ENCODE measurements around the gene PAQR4. TPM values are rescaled to one million over a fixed set of nuclear protein-coding genes. Genes with fewer than 3 reads are reported as not detected.
"Not testable (repeated sequence)": the region's sequence is repeated elsewhere in the genome, so short reads cannot be mapped to it uniquely, and the experiment has no call there.

PAQR4 gene
- total RNA-seq, 2 experiments from 2014 or later, result 40.7 to 42.4 TPM

DNA sequence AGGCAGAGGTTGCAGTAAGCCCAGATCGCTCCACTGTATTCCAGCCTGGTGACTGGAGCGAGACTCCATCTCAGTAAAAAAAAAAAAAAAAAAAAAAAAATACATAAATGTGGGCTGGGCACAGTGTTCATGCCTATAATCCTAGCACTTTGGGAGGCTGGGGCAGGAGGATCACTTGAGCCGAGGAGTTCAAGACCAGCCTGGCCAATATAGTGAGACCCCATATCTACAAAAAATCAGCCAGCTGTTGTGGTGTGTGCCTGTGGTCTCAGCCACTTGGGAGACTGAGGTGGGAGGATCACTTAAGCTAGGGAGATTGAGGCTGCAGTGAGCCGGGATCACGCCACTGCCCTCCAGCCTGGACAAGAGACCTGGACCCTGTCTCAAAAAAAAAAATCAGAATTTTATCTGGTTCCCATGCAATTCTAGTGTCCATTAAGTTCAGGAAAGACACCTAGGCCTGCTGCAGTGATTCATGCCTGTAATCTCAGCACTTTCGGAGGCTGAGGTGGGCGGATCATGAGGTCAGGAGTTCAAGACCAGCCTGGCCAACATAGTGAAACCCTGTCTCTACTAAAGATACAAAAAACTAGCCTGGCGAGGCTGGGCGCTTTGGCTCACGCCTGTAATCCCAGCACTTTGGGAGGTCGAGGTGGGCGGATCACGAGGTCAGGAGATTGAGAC is 37.8 kb upstream of the PAQR4 start:
- H3K27ac Mint-ChIP-seq; H3K4me3 Mint-ChIP-seq; H3K27me3 Mint-ChIP-seq; ATAC-seq (ENCODE audit: low read depth); H3K36me3 Mint-ChIP-seq; H3K9me3 Mint-ChIP-seq; POLR2A ChIA-PET; DNase-seq: not testable (repeated sequence)
- H3K4me1 Mint-ChIP-seq, result peaks cover 12% of the 10 kb centered on the region

- POLR2A ChIA-PET, result interaction anchor here (0.6 kb wide), 1 partner anchor 109 kb away, joined by 6 read pairs; no protein-coding TSS in a partner anchor
- Mint-ChIP-seq H3K9me3 (no peaks in the 10 kb centered on the region), H3K27me3 (no peaks in the 10 kb centered on the region), H3K4me3 (no peak overlapping the region), H3K36me3 (peaks cover 3% of the 10 kb centered on the region), H3K27ac (no peak overlapping the region), H3K4me1 (peaks cover 2% of the 10 kb centered on the region)
- ATAC-seq (ENCODE audit: low read depth) (no peak), DNase-seq (no peak)
Measured at GRCh38 chr16:2933136-2933535, 36.0 kb upstream of the PAQR4 start.

- no peaks in the 10 kb centered on the region for H3K9me3 Mint-ChIP-seq
- POLR2A ChIA-PET, result no interaction called here
- H3K27ac Mint-ChIP-seq, result no peak overlapping the region
- DNase-seq (no peak), ATAC-seq (ENCODE audit: low read depth) (no peak)
- H3K27me3 Mint-ChIP-seq, result no peaks in the 10 kb centered on the region
- H3K36me3 Mint-ChIP-seq, result peaks cover 3% of the 10 kb centered on the region
- no peak overlapping the region for H3K4me3 Mint-ChIP-seq
- H3K4me1 Mint-ChIP-seq, result peaks cover 2% of the 10 kb centered on the region
Measured at GRCh38 chr16:2933701-2934100, 35.4 kb upstream of the PAQR4 start.

- H3K36me3 Mint-ChIP-seq, result peaks cover 4% of the 10 kb centered on the region
- no peaks in the 10 kb centered on the region for H3K9me3 Mint-ChIP-seq
- H3K4me1 Mint-ChIP-seq, result peaks cover 2% of the 10 kb centered on the region
- POLR2A ChIA-PET, result no interaction called here
- DNase-seq, result no peak
- no peaks in the 10 kb centered on the region for H3K27me3 Mint-ChIP-seq
- ATAC-seq (ENCODE audit: low read depth), result no peak
- no peak overlapping the region for H3K4me3 Mint-ChIP-seq
- no peak overlapping the region for H3K27ac Mint-ChIP-seq
Measured at GRCh38 chr16:2934450-2934849, 34.7 kb upstream of the PAQR4 start.

DNA sequence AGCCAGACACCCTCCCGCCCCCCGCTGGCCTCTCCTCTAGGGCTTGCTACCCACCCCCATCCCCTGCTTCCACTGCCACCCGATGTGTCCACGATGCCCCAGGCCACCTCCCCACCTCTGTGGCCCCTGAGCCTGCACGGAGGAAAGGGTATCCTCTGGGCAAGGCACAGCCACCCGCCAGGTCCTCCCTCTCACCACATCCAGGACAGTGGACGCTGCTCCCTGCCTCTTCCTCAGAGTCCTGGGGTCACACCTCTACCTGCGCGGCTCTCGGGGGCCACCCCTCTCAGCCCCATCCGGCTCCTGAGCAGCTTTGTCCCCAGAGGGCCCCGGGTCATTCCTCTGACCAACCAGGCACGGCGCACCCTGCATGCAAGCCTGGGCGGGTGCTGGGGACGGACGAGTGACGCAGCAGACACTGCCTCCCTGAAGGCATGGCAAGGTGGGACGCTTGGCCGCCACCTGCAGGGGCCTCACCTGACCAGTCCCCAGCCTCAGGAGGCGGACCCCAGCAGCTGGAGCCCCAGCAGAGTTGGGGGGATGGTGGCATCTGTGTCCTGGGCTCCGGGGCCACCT is 32.6 kb upstream of the PAQR4 start:
- DNase-seq, result no peak
- H3K9me3 Mint-ChIP-seq, result no peaks in the 10 kb centered on the region
- no peak for ATAC-seq (ENCODE audit: low read depth)
- POLR2A ChIA-PET, result no interaction called here
- peaks cover 2% of the 10 kb centered on the region for H3K4me1 Mint-ChIP-seq
- no peak overlapping the region for H3K27ac Mint-ChIP-seq
- H3K4me3 Mint-ChIP-seq, result no peak overlapping the region
- peaks cover 4% of the 10 kb centered on the region for H3K36me3 Mint-ChIP-seq
- no peaks in the 10 kb centered on the region for H3K27me3 Mint-ChIP-seq

DNA sequence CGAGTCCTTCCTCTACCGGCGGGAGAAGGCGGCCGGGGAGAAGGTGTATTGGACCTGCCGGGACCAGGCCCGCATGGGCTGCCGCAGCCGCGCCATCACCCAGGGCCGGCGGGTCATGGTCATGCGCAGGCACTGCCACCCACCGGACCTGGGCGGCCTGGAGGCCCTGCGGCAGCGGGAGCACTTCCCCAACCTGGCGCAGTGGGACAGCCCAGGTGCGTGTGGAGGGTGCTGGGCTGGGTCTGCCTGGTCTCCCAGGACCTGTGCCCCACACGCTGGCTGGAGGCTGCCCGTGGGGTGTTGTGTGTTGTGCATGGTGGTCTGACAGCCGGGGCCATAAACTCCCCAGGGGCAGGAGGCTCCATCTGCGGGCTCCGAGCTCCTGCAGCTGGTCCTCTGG is 32.0 kb upstream of the PAQR4 start:
- peaks cover 4% of the 10 kb centered on the region for H3K36me3 Mint-ChIP-seq
- ATAC-seq (ENCODE audit: low read depth) (no peak), DNase-seq (no peak)
- no peaks in the 10 kb centered on the region for H3K9me3 Mint-ChIP-seq
- H3K27me3 Mint-ChIP-seq, result no peaks in the 10 kb centered on the region
- H3K4me3 Mint-ChIP-seq, result no peak overlapping the region
- H3K4me1 Mint-ChIP-seq, result peaks cover 2% of the 10 kb centered on the region
- POLR2A ChIA-PET, result no interaction called here
- no peak overlapping the region for H3K27ac Mint-ChIP-seq

- Mint-ChIP-seq H3K4me3 (no peak overlapping the region), H3K27me3 (no peaks in the 10 kb centered on the region)
- ATAC-seq (ENCODE audit: low read depth), result no peak
Measured at GRCh38 chr16:2938206-2938605, 30.9 kb upstream of the PAQR4 start.

GRCh38 chr16:2939968-2940367 is 29.2 kb upstream of the PAQR4 start:
- POLR2A ChIA-PET, result no interaction called here
- H3K36me3 Mint-ChIP-seq, result peaks cover 4% of the 10 kb centered on the region

More at GRCh38 chr16:2938206-2938605, 30.9 kb upstream of the PAQR4 start:
- POLR2A ChIA-PET, result no interaction called here
- H3K27ac Mint-ChIP-seq, result no peak overlapping the region
- peaks cover 6% of the 10 kb centered on the region for H3K36me3 Mint-ChIP-seq
- H3K4me1 Mint-ChIP-seq, result peaks cover 2% of the 10 kb centered on the region
- no peaks in the 10 kb centered on the region for H3K9me3 Mint-ChIP-seq
- no peak for DNase-seq

DNA sequence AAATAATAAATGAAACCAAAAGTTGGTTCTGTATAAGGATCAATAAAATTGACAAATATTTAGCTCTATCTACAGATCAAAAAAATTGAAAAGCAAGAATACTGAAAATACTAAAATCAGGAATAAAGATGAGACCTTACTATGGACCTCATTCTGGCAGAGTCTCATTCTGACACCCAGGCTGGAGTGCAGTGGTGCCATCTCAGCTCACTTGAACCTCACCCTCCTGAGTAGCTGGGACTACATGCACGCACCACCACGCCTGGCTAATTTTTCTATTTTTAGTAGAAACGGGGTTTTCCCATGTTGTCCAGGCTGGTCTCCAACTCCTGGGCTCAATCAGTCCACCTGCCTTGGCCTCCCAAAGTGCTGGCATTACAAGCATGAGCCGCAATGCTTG is 27.1 kb upstream of the PAQR4 start:
- POLR2A ChIA-PET, result no interaction called here
- Mint-ChIP-seq H3K4me1 (no peaks in the 10 kb centered on the region), H3K27me3 (no peaks in the 10 kb centered on the region), H3K4me3 (no peak overlapping the region), H3K9me3 (no peaks in the 10 kb centered on the region), H3K36me3 (peaks cover 7% of the 10 kb centered on the region), H3K27ac (no peak overlapping the region)
- DNase-seq, result no peak
- no peak for ATAC-seq (ENCODE audit: low read depth)

More at GRCh38 chr16:2939968-2940367, 29.2 kb upstream of the PAQR4 start:
- Mint-ChIP-seq H3K27ac (no peak overlapping the region), H3K27me3 (no peaks in the 10 kb centered on the region), H3K9me3 (no peaks in the 10 kb centered on the region), H3K4me1 (peaks cover 2% of the 10 kb centered on the region), H3K4me3 (no peak overlapping the region)
- ATAC-seq (ENCODE audit: low read depth), result no peak
- no peak for DNase-seq

GRCh38 chr16:2943716-2944115 is 25.4 kb upstream of the PAQR4 start:
- H3K27me3 Mint-ChIP-seq; H3K4me3 Mint-ChIP-seq; ATAC-seq (ENCODE audit: low read depth); H3K36me3 Mint-ChIP-seq; H3K9me3 Mint-ChIP-seq; DNase-seq; H3K27ac Mint-ChIP-seq; POLR2A ChIA-PET; H3K4me1 Mint-ChIP-seq: not testable (repeated sequence)

- Mint-ChIP-seq H3K27me3 (no peaks in the 10 kb centered on the region), H3K36me3 (peaks cover 8% of the 10 kb centered on the region), H3K27ac (no peak overlapping the region), H3K4me3 (no peak overlapping the region), H3K4me1 (peaks cover 2% of the 10 kb centered on the region), H3K9me3 (no peaks in the 10 kb centered on the region)
- DNase-seq (no peak), ATAC-seq (ENCODE audit: low read depth) (no peak)
- POLR2A ChIA-PET, result no interaction called here
Measured at GRCh38 chr16:2946649-2947048, 22.5 kb upstream of the PAQR4 start.

- POLR2A ChIA-PET, result interaction anchor here (1.1 kb wide), 1 partner anchor 29 kb away, joined by 3 read pairs; no protein-coding TSS in a partner anchor
Measured at GRCh38 chr16:2948807-2949704, 20.1 kb upstream of the PAQR4 start.

DNA sequence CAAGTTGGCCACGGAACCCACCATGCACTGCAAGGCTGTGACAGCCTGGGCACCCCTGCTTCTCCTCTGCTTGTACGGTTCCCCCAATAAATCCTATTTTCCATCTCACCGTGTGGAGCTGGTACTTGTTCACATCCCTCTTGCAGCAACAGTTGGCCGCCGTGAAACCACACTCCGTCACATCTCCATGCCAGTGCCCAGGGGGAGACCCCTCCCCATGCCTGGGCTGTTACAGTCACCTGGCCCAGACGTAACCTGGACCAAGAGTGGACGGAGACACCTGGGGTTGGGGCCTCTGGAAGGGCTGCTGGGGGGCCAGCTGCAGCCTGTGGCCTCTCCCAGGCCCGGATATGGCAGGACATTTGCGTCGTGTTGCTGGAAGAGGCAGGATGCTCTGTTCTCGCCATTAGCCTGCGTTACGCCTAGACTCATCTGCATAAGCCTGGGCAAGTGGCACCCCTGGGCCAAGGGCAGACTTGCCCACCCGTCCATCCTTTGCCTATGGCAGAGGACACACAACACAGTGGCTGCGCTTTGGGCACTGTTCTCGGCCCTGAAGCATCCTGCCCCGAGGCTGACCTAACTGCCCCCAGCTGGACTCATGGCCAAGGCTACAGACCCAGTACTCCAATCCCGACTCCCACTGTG is 19.3 kb upstream of the PAQR4 start:
- Mint-ChIP-seq H3K27ac (no peak overlapping the region), H3K4me1 (peaks cover 2% of the 10 kb centered on the region), H3K9me3 (no peaks in the 10 kb centered on the region), H3K27me3 (no peaks in the 10 kb centered on the region), H3K36me3 (peaks cover 6% of the 10 kb centered on the region), H3K4me3 (no peak overlapping the region)
- DNase-seq, result no peak
- POLR2A ChIA-PET, result no interaction called here
- ATAC-seq (ENCODE audit: low read depth), result no peak

More at GRCh38 chr16:2948807-2949704, 20.1 kb upstream of the PAQR4 start:
- H3K4me3 Mint-ChIP-seq, result no peak overlapping the region
- no peaks in the 10 kb centered on the region for H3K27me3 Mint-ChIP-seq
- ATAC-seq (ENCODE audit: low read depth) (no peak), DNase-seq (no peak)
- peaks cover 6% of the 10 kb centered on the region for H3K36me3 Mint-ChIP-seq
- H3K9me3 Mint-ChIP-seq, result no peaks in the 10 kb centered on the region
- no peak overlapping the region for H3K27ac Mint-ChIP-seq
- H3K4me1 Mint-ChIP-seq, result peaks cover 2% of the 10 kb centered on the region
